Liver (tissue), 2 donors: ENCODE measurements around the gene ORAI2.
"Not testable (repeated sequence)": the region's sequence is repeated elsewhere in the genome, so short reads cannot be mapped to it uniquely, and the experiment has no call there.

Source experiments
- CTCF ChIP-seq: fragments of 150-350 bp; IDR thresholded peaks from 2 replicates; pipeline ENCODE4 v1.5.1; 2017; ENCODE audit warnings: improper control_type of control experiment, low read depth, low read length; ENCODE audit not compliant: missing input control
- MAX ChIP-seq: IDR thresholded peaks from 2 replicates; pipeline ENCODE4 v1.6.1; 2016; ENCODE audit warnings: antibody characterized with exemption
- donor health status: healthy.

GRCh38 chr7:102404862-102405188, 28.6 kb upstream of the ORAI2 start:
- not testable (repeated sequence) for TF ChIP-seq MAX, CTCF
